ENCODE data around the gene C3orf80. TPM values are rescaled to one million over a fixed set of nuclear protein-coding genes. Genes with fewer than 3 reads are reported as not detected.

C3orf80 gene
- total RNA-seq, 1 donor from 2014 or later = 0.34 TPM

- Mint-ChIP-seq H3K9me3 (ENCODE audit: unreplicated experiment) (peaks cover 3% of the 10 kb centered on the region), H3K36me3 (ENCODE audit: unreplicated experiment) (peaks cover 10% of the 10 kb centered on the region), H3K27ac (ENCODE audit: unreplicated experiment) (no peak overlapping the region), H3K27me3 (ENCODE audit: unreplicated experiment) (peaks cover 3% of the 10 kb centered on the region), H3K4me1 (ENCODE audit: low read depth, unreplicated experiment) (no peaks in the 10 kb centered on the region), H3K4me3 (ENCODE audit: unreplicated experiment) (no peak overlapping the region)
- peak; percentile 24 for DNase-seq
- TF ChIP-seq, protein P1, sequence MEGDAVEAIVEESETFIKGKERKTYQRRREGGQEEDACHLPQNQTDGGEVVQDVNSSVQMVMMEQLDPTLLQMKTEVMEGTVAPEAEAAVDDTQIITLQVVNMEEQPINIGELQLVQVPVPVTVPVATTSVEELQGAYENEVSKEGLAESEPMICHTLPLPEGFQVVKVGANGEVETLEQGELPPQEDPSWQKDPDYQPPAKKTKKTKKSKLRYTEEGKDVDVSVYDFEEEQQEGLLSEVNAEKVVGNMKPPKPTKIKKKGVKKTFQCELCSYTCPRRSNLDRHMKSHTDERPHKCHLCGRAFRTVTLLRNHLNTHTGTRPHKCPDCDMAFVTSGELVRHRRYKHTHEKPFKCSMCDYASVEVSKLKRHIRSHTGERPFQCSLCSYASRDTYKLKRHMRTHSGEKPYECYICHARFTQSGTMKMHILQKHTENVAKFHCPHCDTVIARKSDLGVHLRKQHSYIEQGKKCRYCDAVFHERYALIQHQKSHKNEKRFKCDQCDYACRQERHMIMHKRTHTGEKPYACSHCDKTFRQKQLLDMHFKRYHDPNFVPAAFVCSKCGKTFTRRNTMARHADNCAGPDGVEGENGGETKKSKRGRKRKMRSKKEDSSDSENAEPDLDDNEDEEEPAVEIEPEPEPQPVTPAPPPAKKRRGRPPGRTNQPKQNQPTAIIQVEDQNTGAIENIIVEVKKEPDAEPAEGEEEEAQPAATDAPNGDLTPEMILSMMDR (IDR thresholded peaks at IDR 0.05; ENCODE audit: partially characterized antibody, unreplicated experiment) = no peak
These were observed 31.5 kb upstream of the C3orf80 start for GRCh38 chr3:160193644-160194192.

DNA sequence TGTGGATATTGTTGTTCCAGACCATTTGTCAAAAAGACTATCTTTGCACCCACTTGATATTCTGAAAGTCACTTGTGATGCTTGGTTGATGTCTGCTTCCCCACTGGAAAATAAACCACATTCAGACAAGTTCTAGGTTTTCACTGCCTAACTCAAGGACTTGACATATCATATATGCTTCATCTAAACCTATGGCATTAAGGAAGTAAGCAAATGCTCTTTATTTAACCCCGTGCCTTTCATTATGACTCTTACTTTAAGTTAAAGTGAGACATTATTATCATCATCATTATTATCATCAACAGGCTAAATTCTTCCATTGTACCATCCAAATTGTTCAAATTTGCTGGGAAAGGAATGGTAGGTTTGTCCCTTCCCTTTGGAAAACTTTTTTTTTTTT is 30.8 kb upstream of the C3orf80 start:
- H3K27ac Mint-ChIP-seq (ENCODE audit: unreplicated experiment) = no peak overlapping the region
- no peaks in the 10 kb centered on the region for H3K4me1 Mint-ChIP-seq (ENCODE audit: low read depth, unreplicated experiment)
- no peak overlapping the region for H3K4me3 Mint-ChIP-seq (ENCODE audit: unreplicated experiment)
- peaks cover 3% of the 10 kb centered on the region for H3K27me3 Mint-ChIP-seq (ENCODE audit: unreplicated experiment)
- TF ChIP-seq, protein P1 (IDR thresholded peaks at IDR 0.05; ENCODE audit: partially characterized antibody, unreplicated experiment) = no peak
- H3K9me3 Mint-ChIP-seq (ENCODE audit: unreplicated experiment) = peaks cover 3% of the 10 kb centered on the region
- no peak for DNase-seq
- H3K36me3 Mint-ChIP-seq (ENCODE audit: unreplicated experiment) = peaks cover 10% of the 10 kb centered on the region

- no peak for DNase-seq
- Mint-ChIP-seq H3K36me3 (ENCODE audit: unreplicated experiment) (peaks cover 10% of the 10 kb centered on the region), H3K9me3 (ENCODE audit: unreplicated experiment) (peaks cover 3% of the 10 kb centered on the region), H3K4me1 (ENCODE audit: low read depth, unreplicated experiment) (no peaks in the 10 kb centered on the region), H3K27me3 (ENCODE audit: unreplicated experiment) (peaks cover 3% of the 10 kb centered on the region), H3K4me3 (ENCODE audit: unreplicated experiment) (no peak overlapping the region), H3K27ac (ENCODE audit: unreplicated experiment) (no peak overlapping the region)
- TF ChIP-seq, protein P1 (IDR thresholded peaks at IDR 0.05; ENCODE audit: partially characterized antibody, unreplicated experiment) = no peak
These were observed 30.1 kb upstream of the C3orf80 start for GRCh38 chr3:160195106-160195505.

- peaks cover 3% of the 10 kb centered on the region for H3K9me3 Mint-ChIP-seq (ENCODE audit: unreplicated experiment)
- no peaks in the 10 kb centered on the region for H3K4me1 Mint-ChIP-seq (ENCODE audit: low read depth, unreplicated experiment)
- H3K27me3 Mint-ChIP-seq (ENCODE audit: unreplicated experiment) = peaks cover 3% of the 10 kb centered on the region
- TF ChIP-seq, protein P1 (IDR thresholded peaks at IDR 0.05; ENCODE audit: partially characterized antibody, unreplicated experiment) = no peak
- no peak overlapping the region for H3K4me3 Mint-ChIP-seq (ENCODE audit: unreplicated experiment)
- DNase-seq = no peak
- H3K27ac Mint-ChIP-seq (ENCODE audit: unreplicated experiment) = no peak overlapping the region
- peaks cover 4% of the 10 kb centered on the region for H3K36me3 Mint-ChIP-seq (ENCODE audit: unreplicated experiment)
These were observed 28.6 kb upstream of the C3orf80 start for GRCh38 chr3:160196511-160197104.

- Mint-ChIP-seq H3K9me3 (ENCODE audit: unreplicated experiment) (peaks cover 3% of the 10 kb centered on the region), H3K27ac (ENCODE audit: unreplicated experiment) (no peak overlapping the region), H3K36me3 (ENCODE audit: unreplicated experiment) (peaks cover 4% of the 10 kb centered on the region), H3K4me3 (ENCODE audit: unreplicated experiment) (no peak overlapping the region), H3K4me1 (ENCODE audit: low read depth, unreplicated experiment) (no peaks in the 10 kb centered on the region), H3K27me3 (ENCODE audit: unreplicated experiment) (peaks cover 3% of the 10 kb centered on the region)
- TF ChIP-seq, protein P1 (IDR thresholded peaks at IDR 0.05; ENCODE audit: partially characterized antibody, unreplicated experiment) = no peak
- no peak for DNase-seq
These were observed 26.1 kb upstream of the C3orf80 start for GRCh38 chr3:160199108-160199507.
